Body of pancreas (tissue), 4 donors: ENCODE measurements around the gene GINS1. TPM values are rescaled to one million over a fixed set of nuclear protein-coding genes. Genes with fewer than 3 reads are reported as not detected.

Experiments
- ATAC-seq: fragments of 150-250 bp; one replicate; pipeline ENCODE4 v1.9.1; 2016
- DNase-seq, 4 donors: peaks; one replicate each; pipeline ENCODE4 v3.0.0-alpha.2; 2019
- H3K27ac ChIP-seq, 4 donors: fragments of 200-600 bp; sonication (generic); 1 replicate in 3 of 4; 2 replicates in 1 of 4; pipeline versions ENCODE4 v1.5.1 to v1.6.1; 2016 to 2019; ENCODE audit warnings: mild to moderate bottlenecking in 1 of 4, mixed read lengths in 1 of 4, moderate library complexity in 1 of 4
- H3K27me3 ChIP-seq, 2 donors: fragments of 200-600 bp; sonication (generic); one replicate each; pipeline ENCODE4 v1.6.0; 2016; ENCODE audit warnings: mild to moderate bottlenecking in 1 of 2
- H3K36me3 ChIP-seq, 2 donors: fragments of 200-600 bp; sonication (generic); replicated peaks in 1 of 2; 2 replicates each; pipeline ENCODE4 v1.5.1; 2016; ENCODE audit warnings: low read depth in 2 of 2; ENCODE audit not compliant: insufficient read depth in 1 of 2
- H3K4me1 ChIP-seq: fragments of 200-600 bp; sonication (generic); one replicate; pipeline ENCODE4 v1.6.0; 2016
- H3K4me3 ChIP-seq, 2 donors: fragments of 200-600 bp; sonication (generic); 1 replicate in 1 of 2; 2 replicates in 1 of 2; pipeline ENCODE4 v1.5.1; 2016 to 2019
- H3K9me3 ChIP-seq, 3 donors: fragments of 200-600 bp; sonication (generic); 1 replicate in 2 of 3; 2 replicates in 1 of 3; pipeline ENCODE4 v1.5.1; 2016
- POLR2A ChIP-seq, 3 donors: fragments of 450-650 bp; IDR thresholded peaks; one replicate each; pipeline ENCODE4 v1.6.1; 2016; ENCODE audit warnings: antibody characterized with exemption in 3 of 3, mild to moderate bottlenecking in 2 of 3
- WGBS, 2 donors: methylation state at CpG; one replicate each; pipeline ENCODE4 v1.1.5; 2017; 5-methylcytosine and 5-hydroxymethylcytosine counted together
- intact Hi-C: fragments of 100-400 bp; cut with DNase I; formaldehyde crosslinking; loops from one replicate; pipeline ENCODE4 v1.15.1; 2023
- total RNA-seq, 2 donors: library from RNA; depleted of rRNA; stranded (reverse); fragments of >200 nt; gene quantifications; one replicate each; pipeline ENCODE4 v1.1.0, GENCODE V29; 2016
- TF ChIP-seq, protein P1 (sequence below), 7 experiments: fragments of 450-650 bp in 4 of 7; fragments of 200-600 bp in 3 of 7; sonication (generic) in 3 of 7; IDR thresholded peaks; one replicate each; pipeline ENCODE4 v1.5.1; 2016 to 2019; ENCODE audit warnings: antibody characterized with exemption in 7 of 7

Gene GINS1
- total RNA-seq, 2 donors from 2014 or later = 0.78 to 0.99 TPM

DNA sequence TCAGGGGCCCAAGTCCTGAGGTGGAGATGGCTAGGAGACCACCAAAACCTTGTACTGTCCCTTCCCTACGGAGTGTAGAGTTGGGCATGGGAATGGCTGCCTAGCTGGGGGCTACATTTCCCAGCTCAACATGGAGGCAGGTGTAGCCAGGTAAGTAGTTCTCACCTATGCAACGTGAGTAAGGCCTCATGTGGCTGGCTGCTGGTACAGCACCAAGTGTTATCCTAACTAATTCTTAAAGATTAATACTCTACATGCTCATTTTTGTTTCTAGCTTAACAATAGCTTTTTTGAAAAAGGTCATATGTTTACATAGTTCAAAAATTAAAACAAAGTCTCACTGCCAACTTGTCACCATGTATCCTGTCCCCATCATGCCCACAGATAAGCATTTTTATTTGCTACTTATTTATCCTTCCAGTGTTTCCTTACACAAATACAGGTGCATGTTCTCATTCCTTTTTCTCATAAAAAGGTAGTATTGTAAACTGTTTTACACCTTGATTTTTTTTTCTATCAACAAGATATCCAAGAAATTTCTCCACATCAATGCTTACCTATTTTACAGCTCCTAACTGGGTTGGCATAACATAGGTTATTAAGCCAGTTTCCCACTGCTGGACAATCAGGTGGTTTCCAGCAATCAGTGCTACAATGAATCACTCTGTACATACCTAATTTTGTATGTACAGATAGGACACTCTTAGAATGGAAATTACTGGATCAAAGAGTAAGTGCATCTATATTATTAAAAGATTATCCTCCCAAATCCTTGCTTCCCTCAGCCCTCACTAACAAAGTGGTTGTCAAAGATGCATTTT, 42.4 kb upstream of the GINS1 start:
- peak; percentile 57 for ATAC-seq
- Histone ChIP-seq H3K4me3 (no peak overlapping the region), H3K9me3 (no peaks in the 10 kb centered on the region), H3K4me1 (peaks cover 63% of the 10 kb centered on the region), H3K36me3 (no peaks in the 10 kb centered on the region), H3K27ac (peak overlapping the region; percentile 49 to 82 (median 78)), H3K27me3 (no peaks in the 10 kb centered on the region)
- DNase-seq = peak in 3 of 4 donors; percentile 57 to 67 (median 60)
- intact Hi-C loops = no loop called here
- TF ChIP-seq, protein P1, sequence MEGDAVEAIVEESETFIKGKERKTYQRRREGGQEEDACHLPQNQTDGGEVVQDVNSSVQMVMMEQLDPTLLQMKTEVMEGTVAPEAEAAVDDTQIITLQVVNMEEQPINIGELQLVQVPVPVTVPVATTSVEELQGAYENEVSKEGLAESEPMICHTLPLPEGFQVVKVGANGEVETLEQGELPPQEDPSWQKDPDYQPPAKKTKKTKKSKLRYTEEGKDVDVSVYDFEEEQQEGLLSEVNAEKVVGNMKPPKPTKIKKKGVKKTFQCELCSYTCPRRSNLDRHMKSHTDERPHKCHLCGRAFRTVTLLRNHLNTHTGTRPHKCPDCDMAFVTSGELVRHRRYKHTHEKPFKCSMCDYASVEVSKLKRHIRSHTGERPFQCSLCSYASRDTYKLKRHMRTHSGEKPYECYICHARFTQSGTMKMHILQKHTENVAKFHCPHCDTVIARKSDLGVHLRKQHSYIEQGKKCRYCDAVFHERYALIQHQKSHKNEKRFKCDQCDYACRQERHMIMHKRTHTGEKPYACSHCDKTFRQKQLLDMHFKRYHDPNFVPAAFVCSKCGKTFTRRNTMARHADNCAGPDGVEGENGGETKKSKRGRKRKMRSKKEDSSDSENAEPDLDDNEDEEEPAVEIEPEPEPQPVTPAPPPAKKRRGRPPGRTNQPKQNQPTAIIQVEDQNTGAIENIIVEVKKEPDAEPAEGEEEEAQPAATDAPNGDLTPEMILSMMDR (IDR thresholded peaks at IDR 0.05) = peak in 4 of 7 experiments; percentile 20 to 23 (median 22)
- TF ChIP-seq POLR2A (IDR thresholded peaks at IDR 0.05) = no peak
- 35 to 39% methylated on average over 2 of the region's 2 CpGs for WGBS, 2 donors

DNA sequence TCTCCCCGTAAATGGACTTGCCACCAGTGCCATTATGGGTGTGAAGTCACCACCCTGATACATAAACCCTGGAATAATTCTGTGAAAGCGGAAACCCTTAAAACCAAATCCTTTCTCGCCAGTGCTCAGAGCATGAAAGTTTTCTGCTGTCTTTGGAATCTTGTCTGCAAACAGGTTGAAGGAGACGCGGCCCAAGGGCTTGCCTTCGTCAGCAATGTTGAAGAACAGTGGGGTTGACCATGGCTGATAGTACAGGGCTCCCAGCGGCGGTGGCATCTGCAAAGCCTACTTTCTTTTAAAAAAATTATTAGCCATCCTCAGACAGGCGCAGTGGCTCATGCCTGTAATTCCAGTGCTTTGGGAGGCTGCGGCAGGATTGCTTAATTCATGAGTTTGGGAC, 38.9 kb upstream of the GINS1 start:
- Histone ChIP-seq H3K9me3 (no peaks in the 10 kb centered on the region), H3K4me1 (peaks cover 46% of the 10 kb centered on the region), H3K36me3 (no peaks in the 10 kb centered on the region), H3K4me3 (no peak overlapping the region), H3K27ac (no peak overlapping the region), H3K27me3 (no peaks in the 10 kb centered on the region)
- DNase-seq (no peak), ATAC-seq (no peak)
- intact Hi-C loops = no loop called here
- TF ChIP-seq, protein P1 (IDR thresholded peaks at IDR 0.05) = no peak
- TF ChIP-seq POLR2A (IDR thresholded peaks at IDR 0.05) = no peak
- 95 to 97% methylated on average over 10 of the region's 10 CpGs for WGBS, 2 donors

DNA sequence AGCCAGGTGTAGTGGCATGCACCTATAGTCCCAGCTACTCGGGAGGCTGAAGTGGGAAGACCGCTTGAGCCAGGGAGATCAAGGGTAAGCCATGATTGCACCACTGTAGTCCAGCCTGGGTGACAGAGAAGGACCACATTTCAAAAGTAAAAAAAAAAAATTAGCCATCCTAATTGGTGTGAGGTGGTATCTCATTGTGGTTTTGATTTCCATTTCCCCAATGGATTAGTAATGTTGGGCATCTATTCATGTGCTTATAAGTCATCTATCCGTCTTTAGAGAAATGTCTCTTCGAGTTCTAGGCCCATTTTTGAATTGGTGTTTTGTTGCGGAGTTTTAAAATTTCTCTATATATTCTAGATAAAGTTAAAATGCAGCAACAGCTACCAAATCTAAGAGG, 38.5 kb upstream of the GINS1 start:
- Histone ChIP-seq H3K9me3 (no peaks in the 10 kb centered on the region), H3K27me3 (no peaks in the 10 kb centered on the region), H3K4me1 (peaks cover 41% of the 10 kb centered on the region), H3K36me3 (no peaks in the 10 kb centered on the region), H3K27ac (no peak overlapping the region), H3K4me3 (no peak overlapping the region)
- TF ChIP-seq, protein P1 (IDR thresholded peaks at IDR 0.05) = no peak
- TF ChIP-seq POLR2A (IDR thresholded peaks at IDR 0.05) = no peak
- WGBS, 2 donors = 93 to 98% methylated on average over 5 of the region's 5 CpGs
- no peak for DNase-seq
- intact Hi-C loops = no loop called here
- no peak for ATAC-seq

DNA sequence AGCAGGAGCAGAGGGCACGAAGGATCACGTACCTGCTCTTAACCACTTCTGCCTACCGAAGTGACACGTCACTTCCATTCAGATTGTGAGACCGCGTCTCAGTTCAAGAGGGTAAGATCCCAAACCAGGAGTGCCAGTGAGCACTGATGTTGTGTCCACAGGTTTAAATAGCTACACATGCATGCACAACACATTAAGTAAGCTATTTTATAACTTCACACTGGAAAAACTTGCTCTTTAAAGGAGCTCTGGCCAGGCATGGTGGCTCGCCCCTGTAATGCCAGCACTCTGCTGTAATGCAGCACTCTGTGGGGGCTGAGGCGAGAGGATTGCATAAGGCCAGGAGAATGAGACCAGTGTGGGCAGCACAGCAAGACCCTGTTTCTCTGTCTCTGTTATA, 37.9 kb upstream of the GINS1 start:
- TF ChIP-seq POLR2A (IDR thresholded peaks at IDR 0.05) = no peak
- TF ChIP-seq, protein P1 (IDR thresholded peaks at IDR 0.05) = no peak

DNA sequence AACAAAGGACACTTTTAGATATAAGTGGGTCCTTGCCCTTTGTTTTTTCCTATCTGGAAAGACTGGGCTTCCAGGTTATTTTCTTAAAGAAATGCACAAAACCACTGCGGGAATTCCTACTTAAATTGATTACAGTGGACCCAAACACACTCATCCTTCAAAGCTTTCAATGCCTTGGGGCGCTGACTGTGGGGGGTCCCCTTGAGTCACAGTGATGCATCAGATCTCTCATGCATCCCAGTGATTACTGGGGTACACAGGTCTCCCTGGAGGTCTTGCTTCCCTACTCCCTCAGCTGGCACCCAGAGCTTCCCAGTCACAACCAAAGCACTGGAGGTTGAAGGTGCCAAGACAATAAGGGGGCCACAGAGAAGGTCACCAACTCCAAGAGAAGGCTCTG, 37.5 kb upstream of the GINS1 start:
- DNase-seq = no peak
- Histone ChIP-seq H3K9me3 (no peaks in the 10 kb centered on the region), H3K4me3 (no peak overlapping the region), H3K36me3 (no peaks in the 10 kb centered on the region), H3K27ac (no peak overlapping the region), H3K4me1 (peaks cover 31% of the 10 kb centered on the region), H3K27me3 (no peaks in the 10 kb centered on the region)
- intact Hi-C loops = no loop called here
- 84 to 94% methylated on average over 2 of the region's 2 CpGs for WGBS, 2 donors
- TF ChIP-seq, protein P1 (IDR thresholded peaks at IDR 0.05) = no peak
- TF ChIP-seq POLR2A (IDR thresholded peaks at IDR 0.05) = no peak
- ATAC-seq = no peak

More for the DNA sequence above, 37.9 kb upstream of the GINS1 start:
- H3K4me3 ChIP-seq = no peak overlapping the region
- H3K27ac ChIP-seq = no peak overlapping the region
- ATAC-seq = no peak
- intact Hi-C loops = no loop called here
- H3K27me3 ChIP-seq = no peaks in the 10 kb centered on the region
- DNase-seq = no peak
- peaks cover 36% of the 10 kb centered on the region for H3K4me1 ChIP-seq
- no peaks in the 10 kb centered on the region for H3K9me3 ChIP-seq
- 89 to 91% methylated on average over 8 of the region's 8 CpGs for WGBS, 2 donors
- no peaks in the 10 kb centered on the region for H3K36me3 ChIP-seq
